ENCODE measurements around the gene FARP1. TPM values are rescaled to one million over a fixed set of nuclear protein-coding genes. Genes with fewer than 3 reads are reported as not detected.

The FARP1 gene
- total RNA-seq, 6 experiments from 2014 or later = 44.9 to 104 (median 80.0) TPM

GRCh38 chr13:98141509-98142379, 1.1 kb upstream of the FARP1 start:
- Histone ChIP-seq H3K4me3 (peak overlapping the region; percentile 65 to 84 (median 81)), H3K9me3 (no peaks in the 10 kb centered on the region), H3K27ac (peak overlapping the region; percentile 64 to 69 (median 66)), H3K27me3 (no peaks in the 10 kb centered on the region), H3K4me1 (peaks cover 0 to 26% (median 9%) of the 10 kb centered on the region in 4 donors), H3K36me3 (no peaks in the 10 kb centered on the region)
- DNase-seq (peak; percentile 48 to 62 (median 54)), ATAC-seq (peak; percentile 6 to 35 (median 14))
- TF ChIP-seq POLR2A (IDR thresholded peaks at IDR 0.05) = no peak
- TF ChIP-seq CTCF (IDR thresholded peaks at IDR 0.05) = no peak
- intact Hi-C loops (cut with DNase I) = no loop called here
- WGBS (ENCODE audit: insufficient coverage, low coverage, low lambda C conversion rate, missing lambda C conversion rate) = 64% methylated on average over 9 of the region's 27 CpGs

GRCh38 chr13:98143157-98143553, 261 bp downstream of the FARP1 start:
- Histone ChIP-seq H3K9me3 (no peaks in the 10 kb centered on the region), H3K36me3 (no peaks in the 10 kb centered on the region), H3K27ac (peak overlapping the region; percentile 76 to 83 (median 77)), H3K4me3 (peak overlapping the region; percentile 56 to 84 (median 65)), H3K27me3 (no peaks in the 10 kb centered on the region), H3K4me1 (peaks cover 0 to 34% (median 11%) of the 10 kb centered on the region in 4 donors)
- no CpG with 5 or more reads among the region's 66 CpGs for WGBS (ENCODE audit: insufficient coverage, low coverage, low lambda C conversion rate, missing lambda C conversion rate)
- DNase-seq = no peak
- intact Hi-C loops (cut with DNase I) = no loop called here
- ATAC-seq = no peak
- TF ChIP-seq CTCF (IDR thresholded peaks at IDR 0.05) (no peak), POLR2A (IDR thresholded peaks at IDR 0.05) (no peak)

GRCh38 chr13:98143601-98144026, 720 bp downstream of the FARP1 start:
- DNase-seq = peak; percentile 45 to 58 (median 47)
- WGBS (ENCODE audit: insufficient coverage, low coverage, low lambda C conversion rate, missing lambda C conversion rate) = 0% methylated on average over 20 of the region's 60 CpGs
- H3K9me3 ChIP-seq = no peaks in the 10 kb centered on the region
- peak overlapping the region; percentile 56 to 84 (median 65) for H3K4me3 ChIP-seq
- peak overlapping the region; percentile 76 to 83 (median 77) for H3K27ac ChIP-seq
- H3K36me3 ChIP-seq = no peaks in the 10 kb centered on the region
- peaks cover 0 to 34% (median 11%) of the 10 kb centered on the region in 4 donors for H3K4me1 ChIP-seq
- TF ChIP-seq POLR2A (IDR thresholded peaks at IDR 0.05) (no peak), CTCF (IDR thresholded peaks at IDR 0.05) (no peak)
- ATAC-seq = peak in 3 of 4 donors; percentile 1 to 5 (median 2)
- no peaks in the 10 kb centered on the region for H3K27me3 ChIP-seq
- intact Hi-C loops (cut with DNase I) = no loop called here

- no peaks in the 10 kb centered on the region for H3K27me3 ChIP-seq
- peak overlapping the region; percentile 56 to 84 (median 65) for H3K4me3 ChIP-seq
- DNase-seq = peak in 1 of 3 donors; percentile 29
- H3K9me3 ChIP-seq = no peaks in the 10 kb centered on the region
- peak in 1 of 4 donors; percentile 3 for ATAC-seq
- TF ChIP-seq CTCF (IDR thresholded peaks at IDR 0.05) = no peak
- TF ChIP-seq POLR2A (IDR thresholded peaks at IDR 0.05) = no peak
- intact Hi-C loops (cut with DNase I) = no loop called here
- WGBS (ENCODE audit: insufficient coverage, low coverage, low lambda C conversion rate, missing lambda C conversion rate) = 2% methylated on average over 17 of the region's 21 CpGs
- no peaks in the 10 kb centered on the region for H3K36me3 ChIP-seq
- H3K27ac ChIP-seq = peak overlapping the region; percentile 76 to 83 (median 77)
- H3K4me1 ChIP-seq = peaks cover 0 to 34% (median 11%) of the 10 kb centered on the region in 4 donors
Observed at GRCh38 chr13:98144027-98144741, 1.3 kb downstream of the FARP1 start.
